CD4-positive, alpha-beta memory T cell (primary cell): ENCODE results near the gene PRSS53. TPM values are rescaled to one million over a fixed set of nuclear protein-coding genes. Genes with fewer than 3 reads are reported as not detected.

Experiments
- CTCF ChIA-PET: fragments of 350-600 bp; sonication (Branson Sonifier 250); formaldehyde crosslinking; loops from one replicate; lab custom pipeline; 2021; ENCODE audit warnings: inconsistent platforms; ENCODE audit not compliant: partially characterized antibody; lab: Charles Lee
- POLR2A ChIA-PET: fragments of 350-600 bp; sonication (Branson Sonifier 250); formaldehyde crosslinking; loops from one replicate; lab custom pipeline; 2021; ENCODE audit not compliant: partially characterized antibody; lab: Charles Lee
- DNase-seq, 5 donors: peaks; one replicate each; pipeline versions ENCODE4 v3.0.0 to v3.0.0-alpha.2; 2020 to 2022; ENCODE audit warnings: mixed read lengths in 1 of 5
- H3K27ac ChIP-seq: one replicate; pipeline ENCODE4 v1.7.0; 2013; ENCODE audit warnings: low read depth, low read length
- H3K27me3 ChIP-seq: 2 replicates; pipeline ENCODE4 v1.7.0; 2013; ENCODE audit warnings: mild to moderate bottlenecking, low read length, moderate library complexity; ENCODE audit not compliant: insufficient read depth
- H3K36me3 ChIP-seq: 2 replicates; pipeline ENCODE4 v1.7.0; 2013; ENCODE audit warnings: mild to moderate bottlenecking, low read length, moderate library complexity; ENCODE audit not compliant: insufficient read depth
- H3K4me1 ChIP-seq: 2 replicates; pipeline ENCODE4 v1.7.0; 2013; ENCODE audit warnings: mild to moderate bottlenecking, low read length, moderate library complexity; ENCODE audit not compliant: insufficient read depth
- H3K4me3 ChIP-seq, 2 donors: one replicate each; pipeline ENCODE4 v1.7.0; 2013; ENCODE audit warnings: low read length in 2 of 2, mild to moderate bottlenecking in 1 of 2
- H3K9me3 ChIP-seq, 2 donors: one replicate each; pipeline ENCODE4 v1.7.0; 2013; ENCODE audit warnings: low read length in 2 of 2, control low read depth in 1 of 2; ENCODE audit not compliant: control insufficient read depth in 1 of 2
- H3K27ac Mint-ChIP-seq, 7 donors: one replicate each; pipeline ENCODE4 v1.8.0; 2020 to 2021; ENCODE audit warnings: mixed read lengths in 7 of 7, mild to moderate bottlenecking in 6 of 7, inconsistent platforms in 3 of 7, moderate library complexity in 3 of 7
- H3K27me3 Mint-ChIP-seq, 2 donors: one replicate each; pipeline ENCODE4 v1.8.0; 2020 to 2021; ENCODE audit warnings: mixed read lengths in 2 of 2
- H3K36me3 Mint-ChIP-seq, 2 donors: one replicate each; pipeline ENCODE4 v1.8.0; 2020 to 2021; ENCODE audit warnings: mixed read lengths in 2 of 2, inconsistent platforms in 1 of 2, mild to moderate bottlenecking in 1 of 2
- H3K4me1 Mint-ChIP-seq, 4 donors: one replicate each; pipeline ENCODE4 v1.8.0; 2020 to 2021; ENCODE audit warnings: mixed read lengths in 4 of 4, mild to moderate bottlenecking in 1 of 4
- H3K4me3 Mint-ChIP-seq, 8 donors: one replicate each; pipeline ENCODE4 v1.8.0; 2020 to 2021; ENCODE audit warnings: mixed read lengths in 8 of 8, mild to moderate bottlenecking in 7 of 8, moderate library complexity in 6 of 8, inconsistent platforms in 3 of 8
- H3K9me3 Mint-ChIP-seq, 8 donors: one replicate each; pipeline ENCODE4 v1.8.0; 2020 to 2021; ENCODE audit warnings: mixed read lengths in 8 of 8, mild to moderate bottlenecking in 5 of 8, inconsistent platforms in 3 of 8, moderate library complexity in 1 of 8
- intact Hi-C: fragments of 100-400 bp; cut with micrococcal nuclease; formaldehyde crosslinking; loops from one replicate; pipeline ENCODE4 v1.15.1; 2023
- polyA plus RNA-seq, 2 donors: library from polyadenylated mRNA; unstranded; fragments of 300-500 nt; fragmentation: Illumina TruSeq; gene quantifications; one replicate each; pipeline ENCODE4 v1.2.3, GENCODE V29; 2021
- total RNA-seq, 2 experiments: library from RNA; stranded (reverse); gene quantifications; one replicate each; pipeline ENCODE4 v1.2.3, GENCODE V29; 2021

The PRSS53 gene
- total and polyA plus RNA-seq, 4 experiments from 2014 or later: 0.43 to 13.5 (median 7.0) TPM

DNA sequence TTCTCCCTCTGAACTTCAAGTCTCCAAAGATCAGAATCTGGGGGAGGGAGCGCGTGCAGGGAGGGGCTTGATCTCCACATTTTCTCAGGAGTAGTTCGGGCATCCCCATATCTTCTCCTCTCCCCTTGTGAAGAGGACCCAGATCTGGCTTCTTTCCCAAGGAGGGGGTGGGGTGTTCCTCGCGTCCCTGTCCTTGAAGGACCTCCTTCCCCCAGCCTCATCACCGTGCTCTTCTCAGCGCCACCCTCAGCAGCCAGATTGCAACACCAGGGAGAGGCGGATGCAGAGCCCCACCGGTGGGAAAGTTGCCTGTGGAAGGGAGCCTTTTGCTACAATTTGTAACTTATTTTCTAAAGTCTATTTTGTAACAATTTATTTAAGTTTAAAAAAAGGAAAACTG, 5.7 kb downstream of the PRSS53 start:
- ChIA-PET CTCF (no interaction called here), POLR2A (interaction anchor here (2.7 kb wide), 1 partner anchor 10 kb away, joined by 12 read pairs; the partner anchor contains the start of genes ZNF646 and ZNF668)
- H3K9me3 ChIP-seq: no peaks in the 10 kb centered on the region
- no peak overlapping the region for H3K4me3 ChIP-seq
- intact Hi-C loops: no loop called here
- Mint-ChIP-seq H3K4me1 (peaks cover 1 to 29% (median 8%) of the 10 kb centered on the region in 4 donors), H3K4me3 (no peak overlapping the region), H3K27me3 (no peaks in the 10 kb centered on the region), H3K36me3 (peaks cover under 1 to 38% of the 10 kb centered on the region in 2 donors), H3K9me3 (no peaks in the 10 kb centered on the region), H3K27ac (peak overlapping the region in 2 of 7 donors; percentile 41 to 48)
- peaks cover 10% of the 10 kb centered on the region for H3K4me1 ChIP-seq
- H3K27ac ChIP-seq: no peak overlapping the region
- H3K36me3 ChIP-seq: peaks cover 26% of the 10 kb centered on the region
- DNase-seq: no peak
- H3K27me3 ChIP-seq: no peaks in the 10 kb centered on the region

DNA sequence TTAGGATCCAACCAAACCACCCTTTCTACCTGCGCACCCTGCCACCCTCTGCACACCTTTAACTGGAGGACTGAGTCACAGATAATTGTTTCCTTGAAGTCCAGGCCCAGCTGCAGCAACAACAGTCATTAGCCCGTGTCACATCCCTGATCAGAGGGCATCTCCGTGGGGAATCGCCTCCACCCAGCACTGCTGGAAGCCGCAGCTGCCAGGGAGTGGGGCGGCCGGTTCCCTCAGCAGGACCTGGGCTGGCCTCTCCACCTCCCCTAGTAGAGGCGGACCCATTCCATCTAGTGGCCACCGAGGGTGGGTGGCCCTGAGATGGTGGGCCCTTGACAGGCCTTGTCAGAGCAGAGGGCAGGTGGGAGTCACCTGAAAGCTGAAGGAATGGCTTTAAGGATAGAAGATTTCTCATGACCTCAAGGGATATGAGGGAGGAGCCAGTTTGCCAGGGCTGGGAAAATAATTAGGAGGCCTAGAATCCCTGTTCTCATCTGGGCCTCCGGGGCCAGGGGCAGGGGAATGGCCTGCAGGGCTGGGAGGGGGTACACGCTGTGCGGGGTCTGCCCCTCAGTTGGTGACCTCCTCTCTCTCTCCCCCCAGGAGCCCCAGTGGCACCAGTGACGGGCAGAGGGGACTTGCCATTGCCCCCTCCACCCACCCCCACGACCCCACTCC, 6.2 kb downstream of the PRSS53 start:
- Mint-ChIP-seq H3K4me3 (no peak overlapping the region), H3K27me3 (no peaks in the 10 kb centered on the region), H3K36me3 (peaks cover 6 to 44% of the 10 kb centered on the region in 2 donors), H3K9me3 (no peaks in the 10 kb centered on the region), H3K4me1 (peaks cover 1 to 34% (median 8%) of the 10 kb centered on the region in 4 donors), H3K27ac (peak overlapping the region in 2 of 7 donors; percentile 48 to 65)
- H3K4me1 ChIP-seq: peaks cover 10% of the 10 kb centered on the region
- ChIA-PET POLR2A (no interaction called here), CTCF (no interaction called here)
- no peaks in the 10 kb centered on the region for H3K27me3 ChIP-seq
- no peaks in the 10 kb centered on the region for H3K9me3 ChIP-seq
- no peak overlapping the region for H3K4me3 ChIP-seq
- intact Hi-C loops: no loop called here
- peaks cover 32% of the 10 kb centered on the region for H3K36me3 ChIP-seq
- no peak for DNase-seq
- no peak overlapping the region for H3K27ac ChIP-seq

DNA sequence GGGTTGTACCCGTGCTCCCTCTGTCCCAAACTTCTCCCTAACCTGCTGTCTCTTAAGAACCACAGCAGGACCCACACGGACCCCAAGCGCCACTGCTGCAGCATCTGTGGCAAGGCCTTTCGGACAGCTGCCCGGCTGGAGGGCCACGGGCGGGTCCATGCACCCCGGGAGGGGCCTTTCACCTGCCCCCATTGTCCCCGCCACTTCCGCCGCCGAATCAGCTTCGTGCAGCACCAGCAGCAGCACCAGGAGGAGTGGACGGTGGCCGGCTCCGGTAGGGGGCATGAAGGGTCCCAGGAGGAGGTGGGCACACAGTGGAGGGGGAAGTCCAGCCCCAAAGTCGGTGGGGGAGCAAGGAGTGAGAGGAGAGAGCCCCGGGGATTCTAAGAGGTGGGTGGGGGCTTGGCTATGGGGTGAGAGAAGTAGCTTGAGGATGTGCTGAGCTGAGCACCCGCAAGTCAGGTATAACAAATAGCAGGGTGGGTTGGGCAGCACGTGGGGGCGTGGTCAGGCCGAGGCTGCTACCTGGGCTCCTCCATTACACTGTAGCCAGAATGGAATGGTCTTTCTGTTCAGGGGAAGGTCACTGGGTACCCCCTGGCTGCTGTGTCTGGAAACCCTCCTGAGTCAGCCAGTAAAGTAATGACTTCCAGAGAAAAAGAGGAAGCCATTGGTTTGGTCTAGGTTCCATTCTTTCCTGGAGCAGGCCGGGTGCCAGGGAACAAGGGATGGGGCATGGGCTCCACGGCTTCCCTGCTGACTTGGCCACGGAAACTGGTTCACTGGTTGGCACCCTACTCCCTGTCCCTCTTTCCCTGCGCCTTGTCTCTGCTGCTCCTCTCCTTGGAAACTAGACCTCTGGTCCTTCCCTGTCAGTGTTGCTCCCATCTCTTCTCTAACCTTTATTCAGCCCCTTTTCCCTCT, 7.1 kb downstream of the PRSS53 start:
- H3K4me3 Mint-ChIP-seq: no peak overlapping the region
- DNase-seq: no peak

DNA sequence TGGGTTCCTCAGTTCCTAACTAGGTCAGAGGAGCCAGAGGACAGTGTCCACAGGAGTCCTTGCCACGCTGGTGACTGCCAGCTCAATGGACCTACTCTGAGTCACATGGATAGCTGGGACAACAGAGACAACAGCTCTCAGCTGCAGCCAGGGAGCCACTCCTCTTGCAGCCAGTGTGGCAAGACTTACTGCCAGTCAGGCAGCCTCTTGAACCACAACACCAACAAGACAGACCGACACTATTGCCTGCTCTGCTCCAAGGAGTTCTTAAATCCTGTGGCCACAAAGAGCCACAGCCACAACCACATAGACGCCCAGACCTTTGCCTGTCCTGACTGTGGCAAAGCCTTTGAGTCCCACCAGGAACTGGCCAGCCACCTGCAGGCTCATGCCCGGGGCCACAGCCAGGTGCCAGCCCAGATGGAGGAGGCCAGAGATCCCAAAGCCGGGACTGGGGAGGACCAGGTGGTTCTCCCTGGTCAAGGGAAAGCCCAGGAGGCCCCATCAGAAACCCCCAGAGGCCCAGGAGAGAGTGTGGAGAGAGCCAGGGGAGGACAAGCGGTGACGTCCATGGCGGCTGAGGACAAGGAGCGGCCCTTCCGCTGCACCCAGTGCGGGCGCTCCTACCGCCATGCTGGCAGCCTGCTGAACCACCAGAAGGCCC, 7.9 kb downstream of the PRSS53 start:
- peaks cover 48% of the 10 kb centered on the region for H3K36me3 ChIP-seq
- H3K27me3 ChIP-seq: no peaks in the 10 kb centered on the region
- H3K36me3 Mint-ChIP-seq: peaks cover 6 to 52% of the 10 kb centered on the region in 2 donors
- POLR2A ChIA-PET: interaction anchor here (1.0 to 1.3 kb wide), 2 partner anchors 99 to 407 kb away, joined by 3 to 4 read pairs; partner anchors contain the start of gene FUS
- H3K27ac ChIP-seq: no peak overlapping the region
- CTCF ChIA-PET: no interaction called here
- DNase-seq: no peak
- peaks cover 1 to 43% (median 8%) of the 10 kb centered on the region in 4 donors for H3K4me1 Mint-ChIP-seq
- no peak overlapping the region for H3K4me3 ChIP-seq
- H3K9me3 ChIP-seq: no peaks in the 10 kb centered on the region
- H3K4me3 Mint-ChIP-seq: no peak overlapping the region
- H3K9me3 Mint-ChIP-seq: no peaks in the 10 kb centered on the region
- peak overlapping the region in 3 of 7 donors; percentile 60 to 74 (median 64) for H3K27ac Mint-ChIP-seq
- no peaks in the 10 kb centered on the region for H3K27me3 Mint-ChIP-seq
- peaks cover 11% of the 10 kb centered on the region for H3K4me1 ChIP-seq
- intact Hi-C loops: no loop called here

More for the DNA sequence above, 7.1 kb downstream of the PRSS53 start:
- ChIA-PET CTCF (no interaction called here), POLR2A (interaction anchor here (1.3 kb wide), 1 partner anchor 99 kb away, joined by 4 read pairs; the partner anchor contains the start of gene FUS)
- no peaks in the 10 kb centered on the region for H3K27me3 ChIP-seq
- Mint-ChIP-seq H3K4me1 (peaks cover 1 to 35% (median 8%) of the 10 kb centered on the region in 4 donors), H3K36me3 (peaks cover 6 to 45% of the 10 kb centered on the region in 2 donors), H3K27me3 (no peaks in the 10 kb centered on the region), H3K9me3 (no peaks in the 10 kb centered on the region), H3K27ac (peak overlapping the region in 2 of 7 donors; percentile 44 to 65)
- H3K9me3 ChIP-seq: no peaks in the 10 kb centered on the region
- no peak overlapping the region for H3K4me3 ChIP-seq
- H3K36me3 ChIP-seq: peaks cover 40% of the 10 kb centered on the region
- peaks cover 10% of the 10 kb centered on the region for H3K4me1 ChIP-seq
- intact Hi-C loops: no loop called here
- no peak overlapping the region for H3K27ac ChIP-seq

DNA sequence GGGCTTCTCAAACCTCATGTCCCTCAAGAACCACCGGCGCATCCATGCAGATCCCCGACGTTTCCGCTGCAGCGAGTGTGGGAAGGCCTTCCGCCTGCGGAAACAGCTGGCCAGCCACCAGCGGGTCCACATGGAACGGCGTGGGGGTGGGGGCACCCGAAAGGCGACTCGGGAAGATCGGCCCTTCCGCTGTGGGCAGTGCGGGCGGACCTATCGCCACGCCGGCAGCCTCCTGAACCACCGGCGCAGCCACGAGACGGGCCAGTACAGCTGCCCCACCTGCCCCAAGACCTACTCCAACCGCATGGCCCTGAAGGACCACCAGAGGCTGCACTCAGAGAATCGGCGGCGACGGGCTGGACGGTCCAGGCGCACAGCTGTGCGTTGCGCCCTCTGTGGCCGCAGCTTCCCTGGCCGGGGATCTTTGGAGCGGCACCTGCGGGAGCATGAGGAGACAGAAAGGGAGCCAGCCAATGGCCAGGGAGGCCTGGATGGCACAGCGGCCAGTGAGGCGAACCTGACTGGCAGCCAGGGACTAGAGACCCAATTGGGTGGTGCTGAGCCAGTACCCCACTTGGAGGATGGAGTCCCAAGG, 8.6 kb downstream of the PRSS53 start:
- ChIA-PET CTCF (no interaction called here), POLR2A (interaction anchor here (1.0 to 1.3 kb wide), 2 partner anchors 62 to 408 kb away, joined by 3 to 5 read pairs; no protein-coding TSS in a partner anchor)
- Histone ChIP-seq H3K27me3 (no peaks in the 10 kb centered on the region), H3K27ac (no peak overlapping the region), H3K4me3 (no peak overlapping the region), H3K9me3 (no peaks in the 10 kb centered on the region), H3K36me3 (peaks cover 48% of the 10 kb centered on the region), H3K4me1 (peaks cover 19% of the 10 kb centered on the region)
- H3K36me3 Mint-ChIP-seq: peaks cover 6 to 49% of the 10 kb centered on the region in 2 donors
- H3K4me1 Mint-ChIP-seq: peaks cover 3 to 51% (median 9%) of the 10 kb centered on the region in 4 donors
- no peak for DNase-seq
- H3K9me3 Mint-ChIP-seq: no peaks in the 10 kb centered on the region
- intact Hi-C loops: no loop called here
- H3K27me3 Mint-ChIP-seq: no peaks in the 10 kb centered on the region
- no peak overlapping the region for H3K4me3 Mint-ChIP-seq
- H3K27ac Mint-ChIP-seq: no peak overlapping the region

DNA sequence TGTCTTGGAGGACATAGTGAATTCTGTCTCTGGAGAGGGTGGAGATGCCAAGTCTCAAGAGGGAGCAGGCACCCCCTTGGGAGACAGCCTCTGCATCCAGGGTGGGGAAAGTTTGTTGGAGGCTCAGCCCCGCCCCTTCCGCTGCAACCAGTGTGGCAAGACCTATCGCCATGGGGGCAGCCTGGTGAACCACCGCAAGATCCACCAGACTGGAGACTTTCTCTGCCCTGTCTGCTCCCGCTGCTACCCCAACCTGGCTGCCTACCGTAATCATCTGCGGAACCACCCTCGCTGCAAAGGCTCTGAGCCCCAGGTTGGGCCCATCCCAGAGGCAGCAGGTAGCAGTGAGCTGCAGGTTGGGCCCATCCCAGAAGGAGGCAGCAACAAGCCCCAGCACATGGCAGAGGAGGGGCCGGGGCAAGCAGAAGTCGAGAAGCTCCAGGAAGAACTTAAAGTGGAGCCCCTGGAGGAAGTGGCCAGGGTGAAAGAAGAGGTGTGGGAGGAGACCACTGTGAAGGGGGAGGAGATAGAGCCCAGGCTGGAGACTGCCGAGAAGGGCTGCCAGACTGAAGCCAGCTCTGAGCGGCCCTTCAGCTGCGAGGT, 9.3 kb downstream of the PRSS53 start:
- Histone ChIP-seq H3K4me3 (no peak overlapping the region), H3K9me3 (no peaks in the 10 kb centered on the region), H3K36me3 (peaks cover 48% of the 10 kb centered on the region), H3K4me1 (peaks cover 23% of the 10 kb centered on the region), H3K27me3 (no peaks in the 10 kb centered on the region), H3K27ac (no peak overlapping the region)
- Mint-ChIP-seq H3K27me3 (no peaks in the 10 kb centered on the region), H3K4me1 (peaks cover 9 to 58% (median 15%) of the 10 kb centered on the region in 4 donors), H3K9me3 (peaks cover 0 to 2% (median 0%) of the 10 kb centered on the region in 8 donors), H3K4me3 (no peak overlapping the region), H3K27ac (peak overlapping the region in 1 of 7 donors; percentile 79), H3K36me3 (peaks cover 6 to 55% of the 10 kb centered on the region in 2 donors)
- ChIA-PET POLR2A (interaction anchor here (1.0 to 1.3 kb wide), 2 partner anchors 63 to 409 kb away, joined by 3 to 5 read pairs; no protein-coding TSS in a partner anchor), CTCF (no interaction called here)
- intact Hi-C loops: no loop called here
- no peak for DNase-seq
